ENCODE data around the gene ATR. TPM values are rescaled to one million over a fixed set of nuclear protein-coding genes. Genes with fewer than 3 reads are reported as not detected.
"Not testable (repeated sequence)": the region's sequence is repeated elsewhere in the genome, so short reads cannot be mapped to it uniquely, and the experiment has no call there.

The ATR gene
- total RNA-seq, 4 donors from 2014 or later, result 8.9 to 21.9 (median 10.0) TPM

GRCh38 chr3:142563496-142563997 is 15.0 kb downstream of the ATR start:
- Histone ChIP-seq H3K4me1 (no peaks in the 10 kb centered on the region), H3K9me3 (no peaks in the 10 kb centered on the region), H3K4me3 (no peak overlapping the region), H3K27me3 (no peaks in the 10 kb centered on the region), H3K36me3 (peaks cover 0 to 52% of the 10 kb centered on the region in 2 donors), H3K27ac (no peak overlapping the region)
- in situ Hi-C loops (cut with MboI; ENCODE audit: low sequenced_read_pairs in 4 of 4), result no loop called here
- ATAC-seq (no peak), DNase-seq (no peak)
- TF ChIP-seq, protein P1, sequence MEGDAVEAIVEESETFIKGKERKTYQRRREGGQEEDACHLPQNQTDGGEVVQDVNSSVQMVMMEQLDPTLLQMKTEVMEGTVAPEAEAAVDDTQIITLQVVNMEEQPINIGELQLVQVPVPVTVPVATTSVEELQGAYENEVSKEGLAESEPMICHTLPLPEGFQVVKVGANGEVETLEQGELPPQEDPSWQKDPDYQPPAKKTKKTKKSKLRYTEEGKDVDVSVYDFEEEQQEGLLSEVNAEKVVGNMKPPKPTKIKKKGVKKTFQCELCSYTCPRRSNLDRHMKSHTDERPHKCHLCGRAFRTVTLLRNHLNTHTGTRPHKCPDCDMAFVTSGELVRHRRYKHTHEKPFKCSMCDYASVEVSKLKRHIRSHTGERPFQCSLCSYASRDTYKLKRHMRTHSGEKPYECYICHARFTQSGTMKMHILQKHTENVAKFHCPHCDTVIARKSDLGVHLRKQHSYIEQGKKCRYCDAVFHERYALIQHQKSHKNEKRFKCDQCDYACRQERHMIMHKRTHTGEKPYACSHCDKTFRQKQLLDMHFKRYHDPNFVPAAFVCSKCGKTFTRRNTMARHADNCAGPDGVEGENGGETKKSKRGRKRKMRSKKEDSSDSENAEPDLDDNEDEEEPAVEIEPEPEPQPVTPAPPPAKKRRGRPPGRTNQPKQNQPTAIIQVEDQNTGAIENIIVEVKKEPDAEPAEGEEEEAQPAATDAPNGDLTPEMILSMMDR (IDR thresholded peaks at IDR 0.05 in 4 of 5, conservative IDR thresholded peaks at IDR 0.05 in 1 of 5), result no peak
- TF ChIP-seq POLR2A (IDR thresholded peaks at IDR 0.05), result no peak
- intact Hi-C loops (cut with DNase I; ENCODE audit: low total_unique reads), result no loop called here

DNA sequence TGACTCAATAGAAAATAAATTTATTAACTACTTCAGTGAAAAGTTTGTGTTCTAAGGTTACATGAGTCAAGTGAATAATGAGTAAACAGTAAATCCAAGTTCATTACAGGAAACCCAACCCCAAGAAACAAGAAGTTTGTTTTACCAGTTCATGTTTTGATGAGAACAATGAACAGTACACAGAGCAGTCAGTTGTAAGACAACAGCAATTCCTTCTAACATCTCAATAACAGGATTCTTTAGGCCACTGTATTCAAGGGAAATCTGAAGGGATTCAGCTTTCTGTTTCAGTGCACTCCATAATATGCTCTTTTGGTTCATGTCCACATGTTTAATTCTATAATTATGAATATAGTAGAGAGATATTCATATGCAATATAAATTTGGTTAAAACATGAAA is 18.4 kb downstream of the ATR start:
- H3K9me3 ChIP-seq, result no peaks in the 10 kb centered on the region
- H3K4me3 ChIP-seq, result no peak overlapping the region
- DNase-seq (no peak), ATAC-seq (no peak)
- no peaks in the 10 kb centered on the region for H3K4me1 ChIP-seq
- H3K27me3 ChIP-seq, result no peaks in the 10 kb centered on the region
- TF ChIP-seq, protein P1 (IDR thresholded peaks at IDR 0.05 in 4 of 5, conservative IDR thresholded peaks at IDR 0.05 in 1 of 5), result no peak
- no peak for TF ChIP-seq POLR2A (IDR thresholded peaks at IDR 0.05)
- peaks cover 0 to 82% of the 10 kb centered on the region in 2 donors for H3K36me3 ChIP-seq
- intact Hi-C loops (cut with DNase I; ENCODE audit: low total_unique reads) (no loop called here), in situ Hi-C loops (cut with MboI; ENCODE audit: low sequenced_read_pairs in 4 of 4) (no loop called here)
- H3K27ac ChIP-seq, result no peak overlapping the region

- no peaks in the 10 kb centered on the region for H3K27me3 ChIP-seq
- TF ChIP-seq, protein P1 (IDR thresholded peaks at IDR 0.05 in 4 of 5, conservative IDR thresholded peaks at IDR 0.05 in 1 of 5), result no peak
- TF ChIP-seq POLR2A (IDR thresholded peaks at IDR 0.05), result no peak
- ATAC-seq, result no peak
- H3K36me3 ChIP-seq, result peaks cover 0 to 88% of the 10 kb centered on the region in 2 donors
- H3K4me3 ChIP-seq, result no peak overlapping the region
- no peak overlapping the region for H3K27ac ChIP-seq
- DNase-seq, result no peak
- intact Hi-C loops (cut with DNase I; ENCODE audit: low total_unique reads) (no loop called here), in situ Hi-C loops (cut with MboI; ENCODE audit: low sequenced_read_pairs in 4 of 4) (no loop called here)
- H3K9me3 ChIP-seq, result no peaks in the 10 kb centered on the region
- no peaks in the 10 kb centered on the region for H3K4me1 ChIP-seq
Measured at GRCh38 chr3:142553741-142554140, 24.8 kb downstream of the ATR start.

DNA sequence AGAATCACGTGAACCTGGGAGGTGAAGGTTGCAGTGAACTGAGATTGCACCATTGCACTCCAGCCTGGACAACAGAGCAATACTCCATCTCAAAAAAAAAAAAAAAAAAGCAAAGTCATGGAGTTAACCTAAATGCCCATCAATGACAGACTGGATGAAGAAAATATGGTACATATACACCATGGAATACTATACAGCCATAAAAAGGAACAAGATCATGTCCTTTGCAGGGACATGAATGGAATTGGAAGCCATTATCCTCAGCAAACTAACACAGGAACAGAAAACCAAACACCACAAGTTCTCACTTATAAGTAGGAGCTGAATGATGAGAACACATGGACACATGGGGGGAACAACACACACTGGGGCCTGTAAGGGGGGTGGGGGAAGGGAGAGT is 26.0 kb downstream of the ATR start:
- intact Hi-C loops (cut with DNase I; ENCODE audit: low total_unique reads); H3K4me1 ChIP-seq; H3K27me3 ChIP-seq; DNase-seq; in situ Hi-C loops (cut with MboI; ENCODE audit: low sequenced_read_pairs in 4 of 4); H3K9me3 ChIP-seq; ATAC-seq; H3K4me3 ChIP-seq; H3K27ac ChIP-seq: not testable (repeated sequence)
- H3K36me3 ChIP-seq, result peaks cover 0 to 83% of the 10 kb centered on the region in 2 donors

DNA sequence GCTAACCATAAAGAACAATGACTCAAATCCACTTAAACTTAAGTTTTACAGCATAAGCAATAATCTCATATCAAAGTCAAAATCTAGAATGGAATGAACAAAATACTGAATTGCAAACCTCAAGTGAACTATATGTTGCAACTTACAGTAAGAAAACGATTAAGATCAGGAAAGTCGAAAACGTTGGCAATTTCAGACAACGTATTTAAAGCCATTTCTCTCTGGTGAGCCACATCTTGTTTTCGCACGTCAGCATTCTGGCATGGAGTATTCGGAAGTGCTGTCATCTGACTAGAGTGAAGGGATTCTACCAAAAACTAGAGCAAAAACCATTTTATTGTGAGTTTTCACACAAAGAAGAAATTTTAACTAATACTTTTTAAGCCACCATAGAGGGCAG is 28.5 kb downstream of the ATR start:
- DNase-seq (no peak), ATAC-seq (no peak)
- TF ChIP-seq, protein P1 (IDR thresholded peaks at IDR 0.05 in 4 of 5, conservative IDR thresholded peaks at IDR 0.05 in 1 of 5), result no peak
- TF ChIP-seq POLR2A (IDR thresholded peaks at IDR 0.05), result no peak
- intact Hi-C loops (cut with DNase I; ENCODE audit: low total_unique reads), result no loop called here
- no peak overlapping the region for H3K4me3 ChIP-seq
- in situ Hi-C loops (cut with MboI; ENCODE audit: low sequenced_read_pairs in 4 of 4), result no loop called here
- no peaks in the 10 kb centered on the region for H3K27me3 ChIP-seq
- H3K4me1 ChIP-seq, result no peaks in the 10 kb centered on the region
- no peak overlapping the region for H3K27ac ChIP-seq
- H3K36me3 ChIP-seq, result peaks cover 0 to 67% of the 10 kb centered on the region in 2 donors
- no peaks in the 10 kb centered on the region for H3K9me3 ChIP-seq
